ENCODE measurements around the gene POPDC2.
"Not testable (repeated sequence)": the region's sequence is repeated elsewhere in the genome, so short reads cannot be mapped to it uniquely, and the experiment has no call there.

The POPDC2 gene

GRCh38 chr3:119616056-119616455, 44.3 kb downstream of the POPDC2 start:
- FAIRE-seq (no peak), DNase-seq (ENCODE audit: low spot score) (no peak)

- FAIRE-seq = no peak
- DNase-seq (ENCODE audit: low spot score) = no peak
Measured at GRCh38 chr3:119613872-119614271, 46.5 kb downstream of the POPDC2 start.

- no peak for FAIRE-seq
Measured at GRCh38 chr3:119613201-119613600, 47.2 kb downstream of the POPDC2 start.

GRCh38 chr3:119611664-119612063, 48.7 kb downstream of the POPDC2 start:
- DNase-seq (ENCODE audit: low spot score) (no peak), FAIRE-seq (no peak)

More at GRCh38 chr3:119613201-119613600, 47.2 kb downstream of the POPDC2 start:
- DNase-seq (ENCODE audit: low spot score) = no peak

- no peak for DNase-seq (ENCODE audit: low spot score)
- FAIRE-seq = no peak
Measured at GRCh38 chr3:119609301-119609700, 51.1 kb downstream of the POPDC2 start.

- FAIRE-seq (no peak), DNase-seq (ENCODE audit: low spot score) (no peak)
Measured at GRCh38 chr3:119608405-119609000, 51.9 kb downstream of the POPDC2 start.

GRCh38 chr3:119604878-119605277, 55.5 kb downstream of the POPDC2 start:
- FAIRE-seq (no peak), DNase-seq (ENCODE audit: low spot score) (peak; percentile 65)

GRCh38 chr3:119602676-119603075, 57.7 kb downstream of the POPDC2 start:
- FAIRE-seq (no peak), DNase-seq (ENCODE audit: low spot score) (no peak)

- DNase-seq (ENCODE audit: low spot score) (no peak), FAIRE-seq (no peak)
Measured at GRCh38 chr3:119601154-119601553, 59.2 kb downstream of the POPDC2 start.

GRCh38 chr3:119600732-119601131, 59.7 kb downstream of the POPDC2 start:
- DNase-seq (ENCODE audit: low spot score) (peak; percentile 25), FAIRE-seq (no peak)

GRCh38 chr3:119599558-119600174, 60.7 kb downstream of the POPDC2 start:
- DNase-seq (ENCODE audit: low spot score) = no peak
- no peak for FAIRE-seq

- no peak for FAIRE-seq
Measured at GRCh38 chr3:119598410-119599098, 61.8 kb downstream of the POPDC2 start.

GRCh38 chr3:119597548-119598288, 62.7 kb downstream of the POPDC2 start, which contains the start of gene PLA1A:
Gene PLA1A (plus strand): TSS chr3:119597885. CDS start chr3:119597914, 29 bp downstream.
- FAIRE-seq = no peak
- no peak for DNase-seq (ENCODE audit: low spot score)

More at GRCh38 chr3:119598410-119599098, 61.8 kb downstream of the POPDC2 start:
- DNase-seq (ENCODE audit: low spot score) = no peak

GRCh38 chr3:119596398-119596797, 64.0 kb downstream of the POPDC2 start:
- peak; percentile 42 for FAIRE-seq

GRCh38 chr3:119595639-119596334, 64.6 kb downstream of the POPDC2 start:
- no peak for FAIRE-seq
- DNase-seq (ENCODE audit: low spot score) = no peak

More at GRCh38 chr3:119596398-119596797, 64.0 kb downstream of the POPDC2 start:
- DNase-seq (ENCODE audit: low spot score) = no peak

GRCh38 chr3:119594929-119595328, 65.5 kb downstream of the POPDC2 start:
- not testable (repeated sequence) for DNase-seq (ENCODE audit: low spot score); FAIRE-seq

- DNase-seq (ENCODE audit: low spot score) (no peak), FAIRE-seq (no peak)
Measured at GRCh38 chr3:119594066-119594465, 66.3 kb downstream of the POPDC2 start.

GRCh38 chr3:119592861-119593260, 67.5 kb downstream of the POPDC2 start:
- DNase-seq (ENCODE audit: low spot score) (no peak), FAIRE-seq (no peak)
